ENCODE results near the gene PPP1R1C. TPM values are rescaled to one million over a fixed set of nuclear protein-coding genes. Genes with fewer than 3 reads are reported as not detected.

Gene PPP1R1C
- total RNA-seq, 1 donor from 2014 or later = 0.50 TPM

GRCh38 chr2:182110347-182110746 lies 124.7 kb downstream of the PPP1R1C start:
- H3K27me3 ChIP-seq (ENCODE audit: insufficient read depth, low read length) = no peaks in the 10 kb centered on the region
- H3K4me3 ChIP-seq (ENCODE audit: insufficient read depth, low read depth, low read length) = no peak overlapping the region
- no peaks in the 10 kb centered on the region for H4K20me1 ChIP-seq (ENCODE audit: insufficient read depth, low read length)
- Mint-ChIP-seq H3K4me3 (ENCODE audit: unreplicated experiment) (no peak overlapping the region), H3K4me1 (ENCODE audit: low read depth, unreplicated experiment) (no peaks in the 10 kb centered on the region), H3K9me3 (ENCODE audit: unreplicated experiment) (peaks cover 2% of the 10 kb centered on the region), H3K27ac (ENCODE audit: unreplicated experiment) (no peak overlapping the region), H3K27me3 (ENCODE audit: low read depth, unreplicated experiment) (no peaks in the 10 kb centered on the region), H3K36me3 (ENCODE audit: low read depth, unreplicated experiment) (no peaks in the 10 kb centered on the region)
- no peaks in the 10 kb centered on the region for H3K9me3 ChIP-seq (ENCODE audit: insufficient read depth, low read depth, low read length)
- H3K9ac ChIP-seq (ENCODE audit: low read length) = no peak overlapping the region
- FAIRE-seq (no peak), DNase-seq (ENCODE audit: low read depth) (no peak)
- H3K27ac ChIP-seq (ENCODE audit: low read depth, low read length) = no peak overlapping the region
- H3K79me2 ChIP-seq (ENCODE audit: insufficient read depth, low read length) = no peaks in the 10 kb centered on the region
- no peak overlapping the region for H2AFZ ChIP-seq (ENCODE audit: low read depth, low read length)
- no peaks in the 10 kb centered on the region for H3K4me1 ChIP-seq (ENCODE audit: insufficient read depth, low read length)
- H3K36me3 ChIP-seq (ENCODE audit: insufficient read depth, low read length) = no peaks in the 10 kb centered on the region
- TF ChIP-seq, protein P1, sequence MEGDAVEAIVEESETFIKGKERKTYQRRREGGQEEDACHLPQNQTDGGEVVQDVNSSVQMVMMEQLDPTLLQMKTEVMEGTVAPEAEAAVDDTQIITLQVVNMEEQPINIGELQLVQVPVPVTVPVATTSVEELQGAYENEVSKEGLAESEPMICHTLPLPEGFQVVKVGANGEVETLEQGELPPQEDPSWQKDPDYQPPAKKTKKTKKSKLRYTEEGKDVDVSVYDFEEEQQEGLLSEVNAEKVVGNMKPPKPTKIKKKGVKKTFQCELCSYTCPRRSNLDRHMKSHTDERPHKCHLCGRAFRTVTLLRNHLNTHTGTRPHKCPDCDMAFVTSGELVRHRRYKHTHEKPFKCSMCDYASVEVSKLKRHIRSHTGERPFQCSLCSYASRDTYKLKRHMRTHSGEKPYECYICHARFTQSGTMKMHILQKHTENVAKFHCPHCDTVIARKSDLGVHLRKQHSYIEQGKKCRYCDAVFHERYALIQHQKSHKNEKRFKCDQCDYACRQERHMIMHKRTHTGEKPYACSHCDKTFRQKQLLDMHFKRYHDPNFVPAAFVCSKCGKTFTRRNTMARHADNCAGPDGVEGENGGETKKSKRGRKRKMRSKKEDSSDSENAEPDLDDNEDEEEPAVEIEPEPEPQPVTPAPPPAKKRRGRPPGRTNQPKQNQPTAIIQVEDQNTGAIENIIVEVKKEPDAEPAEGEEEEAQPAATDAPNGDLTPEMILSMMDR (IDR thresholded peaks at IDR 0.05; ENCODE audit: insufficient read depth, low read depth, low read length) = no peak
- no peak for TF ChIP-seq EZH2 (IDR thresholded peaks at IDR 0.05; ENCODE audit: insufficient read depth, low read length)
- H3K4me2 ChIP-seq (ENCODE audit: low read length) = no peak overlapping the region

DNA sequence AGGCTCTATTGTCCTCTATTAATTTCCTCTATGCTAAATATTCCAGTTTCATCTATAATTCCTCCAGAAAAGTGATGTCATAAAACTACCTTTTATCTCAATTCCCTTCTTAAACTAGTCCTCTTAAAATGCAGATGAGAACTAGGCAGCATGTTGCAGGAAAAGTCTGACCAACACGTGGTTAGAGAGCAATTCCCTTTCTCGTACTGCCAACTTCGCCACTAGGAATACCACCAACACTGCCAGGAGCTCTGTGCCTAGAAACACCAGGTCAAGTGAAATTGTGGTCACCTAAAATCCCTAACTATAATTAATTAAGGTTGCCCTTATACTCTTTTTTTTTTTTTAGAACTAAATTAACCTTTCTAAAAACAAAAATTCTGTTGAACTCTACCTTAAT lies 127.7 kb downstream of the PPP1R1C start:
- no peaks in the 10 kb centered on the region for H3K36me3 Mint-ChIP-seq (ENCODE audit: low read depth, unreplicated experiment)

GRCh38 chr2:182115258-182115657 lies 129.6 kb downstream of the PPP1R1C start:
- H3K9me3 Mint-ChIP-seq (ENCODE audit: unreplicated experiment) = no peaks in the 10 kb centered on the region
- H3K9ac ChIP-seq (ENCODE audit: low read length) = no peak overlapping the region
- H3K4me1 Mint-ChIP-seq (ENCODE audit: low read depth, unreplicated experiment) = peaks cover 1% of the 10 kb centered on the region
- H3K27ac Mint-ChIP-seq (ENCODE audit: unreplicated experiment) = no peak overlapping the region
- no peaks in the 10 kb centered on the region for H3K27me3 ChIP-seq (ENCODE audit: insufficient read depth, low read length)
- no peak for FAIRE-seq
- no peak overlapping the region for H3K4me2 ChIP-seq (ENCODE audit: low read length)
- H3K27me3 Mint-ChIP-seq (ENCODE audit: low read depth, unreplicated experiment) = no peaks in the 10 kb centered on the region
- H3K4me1 ChIP-seq (ENCODE audit: insufficient read depth, low read length) = no peaks in the 10 kb centered on the region
- H3K9me3 ChIP-seq (ENCODE audit: insufficient read depth, low read depth, low read length) = no peaks in the 10 kb centered on the region
- no peak for TF ChIP-seq EZH2 (IDR thresholded peaks at IDR 0.05; ENCODE audit: insufficient read depth, low read length)
- TF ChIP-seq, protein P1 (IDR thresholded peaks at IDR 0.05; ENCODE audit: insufficient read depth, low read depth, low read length) = no peak
- no peaks in the 10 kb centered on the region for H4K20me1 ChIP-seq (ENCODE audit: insufficient read depth, low read length)
- H3K4me3 ChIP-seq (ENCODE audit: insufficient read depth, low read depth, low read length) = no peak overlapping the region
- no peak overlapping the region for H3K4me3 Mint-ChIP-seq (ENCODE audit: unreplicated experiment)
- H3K36me3 ChIP-seq (ENCODE audit: insufficient read depth, low read length) = no peaks in the 10 kb centered on the region
- no peak for DNase-seq (ENCODE audit: low read depth)
- no peaks in the 10 kb centered on the region for H3K79me2 ChIP-seq (ENCODE audit: insufficient read depth, low read length)
- no peak overlapping the region for H3K27ac ChIP-seq (ENCODE audit: low read depth, low read length)
- no peaks in the 10 kb centered on the region for H3K36me3 Mint-ChIP-seq (ENCODE audit: low read depth, unreplicated experiment)
- H2AFZ ChIP-seq (ENCODE audit: low read depth, low read length) = no peak overlapping the region

More for the DNA sequence above, 127.7 kb downstream of the PPP1R1C start:
- Histone ChIP-seq H3K79me2 (ENCODE audit: insufficient read depth, low read length) (no peaks in the 10 kb centered on the region), H3K4me3 (ENCODE audit: insufficient read depth, low read depth, low read length) (no peak overlapping the region), H3K9me3 (ENCODE audit: insufficient read depth, low read depth, low read length) (no peaks in the 10 kb centered on the region), H3K27ac (ENCODE audit: low read depth, low read length) (no peak overlapping the region), H3K36me3 (ENCODE audit: insufficient read depth, low read length) (no peaks in the 10 kb centered on the region), H3K9ac (ENCODE audit: low read length) (no peak overlapping the region), H3K27me3 (ENCODE audit: insufficient read depth, low read length) (no peaks in the 10 kb centered on the region), H2AFZ (ENCODE audit: low read depth, low read length) (no peak overlapping the region), H3K4me2 (ENCODE audit: low read length) (no peak overlapping the region), H4K20me1 (ENCODE audit: insufficient read depth, low read length) (no peaks in the 10 kb centered on the region), H3K4me1 (ENCODE audit: insufficient read depth, low read length) (no peaks in the 10 kb centered on the region)
- Mint-ChIP-seq H3K9me3 (ENCODE audit: unreplicated experiment) (no peaks in the 10 kb centered on the region), H3K4me3 (ENCODE audit: unreplicated experiment) (no peak overlapping the region), H3K27ac (ENCODE audit: unreplicated experiment) (no peak overlapping the region), H3K4me1 (ENCODE audit: low read depth, unreplicated experiment) (peaks cover 1% of the 10 kb centered on the region), H3K27me3 (ENCODE audit: low read depth, unreplicated experiment) (no peaks in the 10 kb centered on the region)
- TF ChIP-seq EZH2 (IDR thresholded peaks at IDR 0.05; ENCODE audit: insufficient read depth, low read length) = no peak
- TF ChIP-seq, protein P1 (IDR thresholded peaks at IDR 0.05; ENCODE audit: insufficient read depth, low read depth, low read length) = no peak
- no peak for DNase-seq (ENCODE audit: low read depth)
- FAIRE-seq = no peak
